Limb (tissue), 2 donors: ENCODE results near the gene CACNA1H.

Source experiments
- DNase-seq, 2 donors: peaks; one replicate each; pipeline ENCODE4 v3.0.0-alpha.2; 2016; ENCODE audit errors: extremely low spot score in 2 of 2

The CACNA1H gene

DNA sequence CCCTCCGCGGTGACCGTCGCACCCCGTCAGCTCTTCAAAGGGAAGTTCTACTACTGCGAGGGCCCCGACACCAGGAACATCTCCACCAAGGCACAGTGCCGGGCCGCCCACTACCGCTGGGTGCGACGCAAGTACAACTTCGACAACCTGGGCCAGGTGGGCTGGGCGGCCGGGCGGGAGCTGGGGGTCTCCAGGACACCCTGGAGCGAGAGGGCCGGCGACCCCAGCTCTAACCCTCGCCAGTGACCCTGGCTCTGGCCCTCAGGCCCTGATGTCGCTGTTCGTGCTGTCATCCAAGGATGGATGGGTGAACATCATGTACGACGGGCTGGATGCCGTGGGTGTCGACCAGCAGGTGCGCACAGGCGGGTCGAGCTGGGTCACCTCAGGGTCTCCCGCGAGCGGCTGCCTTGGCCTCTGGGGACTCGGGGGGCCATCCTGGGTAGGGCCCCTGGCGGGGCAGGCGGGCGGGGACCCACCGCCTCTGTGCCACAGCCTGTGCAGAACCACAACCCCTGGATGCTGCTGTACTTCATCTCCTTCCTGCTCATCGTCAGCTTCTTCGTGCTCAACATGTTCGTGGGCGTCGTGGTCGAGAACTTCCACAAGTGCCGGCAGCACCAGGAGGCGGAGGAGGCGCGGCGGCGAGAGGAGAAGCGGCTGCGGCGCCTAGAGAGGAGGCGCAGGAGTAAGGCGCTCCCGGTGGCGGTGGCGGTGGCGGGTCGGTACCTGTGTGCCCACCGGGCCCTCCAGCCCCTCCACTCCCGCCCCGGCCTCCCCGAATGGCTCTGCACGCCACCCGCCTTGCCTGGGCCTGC lies 58.8 kb downstream of the CACNA1H start:
- DNase-seq: no peak

DNA sequence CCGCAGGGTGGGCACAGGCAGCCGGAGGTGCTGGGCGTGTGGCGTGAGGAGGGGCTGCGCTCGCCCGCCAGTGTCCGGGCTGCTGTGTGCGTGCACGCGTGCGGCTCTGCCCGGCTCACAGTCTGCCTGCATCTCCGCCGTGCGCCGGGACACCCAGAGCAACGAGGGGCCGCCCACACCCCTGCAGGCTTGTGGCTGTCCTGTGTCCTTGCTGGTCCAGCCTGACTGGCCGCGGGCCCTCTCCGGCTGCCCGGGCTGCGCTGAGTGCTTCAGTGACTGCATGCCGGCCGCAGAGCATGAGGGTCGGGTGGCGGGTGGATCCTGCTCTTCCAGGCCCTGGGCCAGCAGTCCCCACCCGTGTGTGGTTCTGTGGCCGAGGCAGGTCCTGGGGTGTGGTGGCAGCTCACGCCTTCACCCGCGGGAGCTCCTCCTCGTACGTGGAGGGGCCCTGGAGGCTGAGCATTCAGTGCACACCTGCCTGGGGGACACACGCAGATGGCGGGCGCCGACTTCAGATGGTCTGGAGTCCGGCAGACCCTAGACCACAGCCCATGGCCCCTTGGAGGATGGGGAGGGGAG lies 59.8 kb downstream of the CACNA1H start:
- DNase-seq: no peak

- DNase-seq: no peak
These were observed 60.3 kb downstream of the CACNA1H start for GRCh38 chr16:1213231-1213630.

GRCh38 chr16:1213796-1214372 lies 61.0 kb downstream of the CACNA1H start:
- no peak for DNase-seq

DNA sequence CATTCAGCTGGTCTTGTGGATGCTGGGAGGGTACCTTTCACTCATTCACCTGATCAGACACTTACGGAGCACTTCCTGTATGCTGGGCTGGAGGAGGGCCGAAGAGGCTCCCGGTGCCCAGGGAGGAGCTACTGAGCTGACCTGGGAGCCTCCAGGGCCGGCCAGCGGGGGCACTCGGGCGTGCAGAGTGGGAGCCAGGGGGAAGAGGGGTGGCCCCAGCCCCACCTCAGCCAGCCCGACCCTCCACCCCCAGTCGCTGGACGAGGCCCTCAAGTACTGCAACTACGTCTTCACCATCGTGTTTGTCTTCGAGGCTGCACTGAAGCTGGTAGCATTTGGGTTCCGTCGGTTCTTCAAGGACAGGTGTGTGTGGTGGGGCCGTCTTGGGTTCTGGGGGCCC lies 61.8 kb downstream of the CACNA1H start:
- no peak for DNase-seq

DNA sequence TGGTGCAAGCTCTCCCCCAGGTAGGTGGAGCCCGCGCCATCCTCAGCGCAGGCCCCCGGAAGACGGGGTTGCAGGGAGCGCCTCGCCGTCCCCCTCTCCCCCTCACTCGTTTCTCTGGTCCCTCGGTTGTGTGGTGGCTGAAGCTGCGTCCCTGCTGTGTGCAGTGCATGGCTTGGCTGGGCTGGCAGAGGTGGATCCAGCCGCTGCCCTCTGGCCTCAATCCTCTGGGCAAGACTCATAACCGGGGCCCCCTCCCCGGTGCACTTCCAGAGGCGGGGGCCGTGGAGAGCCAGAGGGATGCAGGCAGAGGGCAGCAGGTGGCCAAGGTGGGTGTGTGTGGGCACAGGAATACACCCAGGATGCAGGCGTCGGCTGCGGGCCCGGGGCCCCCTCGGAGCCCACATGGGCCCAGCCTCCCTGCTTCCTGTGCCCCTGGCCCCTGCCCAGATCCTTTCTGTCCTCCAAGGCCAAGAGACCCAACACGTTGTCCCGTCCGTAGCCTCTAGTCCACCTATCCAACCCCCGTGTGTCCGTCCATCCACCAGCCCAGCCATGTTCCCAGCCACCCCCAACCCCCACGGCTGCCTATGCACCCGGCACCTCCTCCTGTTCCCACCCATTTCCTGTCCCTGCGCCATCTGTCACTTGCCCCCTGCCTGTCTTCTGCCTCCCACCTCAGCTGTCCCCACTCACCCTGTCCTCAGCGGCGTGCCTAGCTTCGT lies 62.8 kb downstream of the CACNA1H start:
- DNase-seq: no peak

GRCh38 chr16:1216296-1216619 lies 63.4 kb downstream of the CACNA1H start:
- DNase-seq: no peak

DNA sequence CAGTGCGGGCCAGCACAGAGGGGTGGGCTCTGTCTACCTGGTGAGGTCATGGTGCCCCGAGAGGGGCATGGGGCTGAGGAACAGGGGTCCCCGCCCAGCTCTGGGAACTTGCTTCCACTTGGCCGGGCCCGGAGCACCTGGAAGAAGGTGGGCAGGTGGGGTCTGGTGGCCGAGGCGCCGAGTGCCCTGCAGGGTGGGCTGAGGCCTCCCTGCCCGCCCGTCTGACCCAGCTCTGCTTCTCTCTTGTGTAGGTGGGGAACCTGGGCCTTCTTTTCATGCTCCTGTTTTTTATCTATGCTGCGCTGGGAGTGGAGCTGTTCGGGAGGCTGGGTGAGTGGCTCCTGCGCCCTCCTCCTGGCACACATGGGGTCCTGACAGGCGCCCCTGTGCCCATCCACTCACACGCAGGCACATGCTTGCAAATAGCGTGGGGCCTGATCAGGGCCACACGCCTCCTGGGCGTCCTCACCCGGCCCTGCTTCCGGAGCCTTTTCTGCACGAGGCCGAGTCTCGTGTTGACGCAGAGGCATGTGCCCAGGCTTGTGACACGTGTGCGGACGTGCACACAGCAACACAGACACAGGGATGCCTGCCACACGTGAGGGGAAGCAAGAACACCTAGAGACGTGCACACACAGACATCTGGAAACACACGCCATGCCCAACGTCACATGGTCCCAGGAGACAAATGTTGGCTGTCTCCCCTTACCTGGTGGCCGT lies 63.9 kb downstream of the CACNA1H start:
- DNase-seq: no peak

- no peak for DNase-seq
These were observed 64.6 kb downstream of the CACNA1H start for GRCh38 chr16:1217526-1217925.

DNA sequence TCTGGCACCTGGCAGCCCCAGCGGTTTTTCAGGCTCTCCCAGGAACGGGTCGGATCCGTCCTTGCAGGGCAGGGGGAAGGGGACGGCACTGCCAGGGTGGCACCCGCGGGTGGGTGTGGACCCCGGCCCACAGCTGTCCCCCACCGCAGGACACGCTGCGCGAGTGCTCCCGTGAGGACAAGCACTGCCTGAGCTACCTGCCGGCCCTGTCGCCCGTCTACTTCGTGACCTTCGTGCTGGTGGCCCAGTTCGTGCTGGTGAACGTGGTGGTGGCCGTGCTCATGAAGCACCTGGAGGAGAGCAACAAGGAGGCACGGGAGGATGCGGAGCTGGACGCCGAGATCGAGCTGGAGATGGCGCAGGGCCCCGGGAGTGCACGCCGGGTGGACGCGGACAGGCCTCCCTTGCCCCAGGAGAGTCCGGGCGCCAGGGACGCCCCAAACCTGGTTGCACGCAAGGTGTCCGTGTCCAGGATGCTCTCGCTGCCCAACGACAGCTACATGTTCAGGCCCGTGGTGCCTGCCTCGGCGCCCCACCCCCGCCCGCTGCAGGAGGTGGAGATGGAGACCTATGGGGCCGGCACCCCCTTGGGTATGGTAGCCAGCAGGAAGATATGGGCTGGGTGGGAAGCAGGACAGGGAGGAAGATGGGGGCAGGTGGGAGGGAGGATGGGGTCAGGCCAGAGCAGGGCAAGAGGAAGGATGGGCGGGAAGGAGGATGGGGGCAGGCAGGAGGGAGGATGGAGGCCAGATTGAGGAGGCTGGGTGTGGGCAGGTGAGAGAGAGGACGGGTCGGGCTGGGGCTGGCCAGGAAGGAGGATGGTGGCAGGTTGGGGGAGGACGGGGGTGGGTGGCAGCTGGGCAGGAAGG lies 65.4 kb downstream of the CACNA1H start:
- DNase-seq: no peak

GRCh38 chr16:1218930-1219611 lies 66.2 kb downstream of the CACNA1H start:
- no peak for DNase-seq

- no peak for DNase-seq
These were observed 67.3 kb downstream of the CACNA1H start for GRCh38 chr16:1220098-1220728.

DNA sequence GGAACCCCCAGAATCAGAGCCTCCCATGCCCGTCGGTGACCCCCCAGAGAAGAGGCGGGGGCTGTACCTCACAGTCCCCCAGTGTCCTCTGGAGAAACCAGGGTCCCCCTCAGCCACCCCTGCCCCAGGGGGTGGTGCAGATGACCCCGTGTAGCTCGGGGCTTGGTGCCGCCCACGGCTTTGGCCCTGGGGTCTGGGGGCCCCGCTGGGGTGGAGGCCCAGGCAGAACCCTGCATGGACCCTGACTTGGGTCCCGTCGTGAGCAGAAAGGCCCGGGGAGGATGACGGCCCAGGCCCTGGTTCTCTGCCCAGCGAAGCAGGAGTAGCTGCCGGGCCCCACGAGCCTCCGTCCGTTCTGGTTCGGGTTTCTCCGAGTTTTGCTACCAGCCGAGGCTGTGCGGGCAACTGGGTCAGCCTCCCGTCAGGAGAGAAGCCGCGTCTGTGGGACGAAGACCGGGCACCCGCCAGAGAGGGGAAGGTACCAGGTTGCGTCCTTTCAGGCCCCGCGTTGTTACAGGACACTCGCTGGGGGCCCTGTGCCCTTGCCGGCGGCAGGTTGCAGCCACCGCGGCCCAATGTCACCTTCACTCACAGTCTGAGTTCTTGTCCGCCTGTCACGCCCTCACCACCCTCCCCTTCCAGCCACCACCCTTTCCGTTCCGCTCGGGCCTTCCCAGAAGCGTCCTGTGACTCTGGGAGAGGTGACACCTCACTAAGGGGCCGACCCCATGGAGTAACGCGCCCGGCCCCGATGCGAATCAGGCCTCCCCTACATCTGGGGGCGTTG lies 68.1 kb downstream of the CACNA1H start:
- DNase-seq: no peak

GRCh38 chr16:1221628-1222552 lies 69.0 kb downstream of the CACNA1H start:
- DNase-seq: no peak

- DNase-seq: no peak
These were observed 69.8 kb downstream of the CACNA1H start for GRCh38 chr16:1222553-1223354.

GRCh38 chr16:1223355-1224214 lies 70.7 kb downstream of the CACNA1H start:
- no peak for DNase-seq
